CD4-positive, alpha-beta T cell treated with Interleukin-6 at 100 ng/mL for 8 hours (primary cell): ENCODE results near the gene AFDN.

Source experiments
- DNase-seq: peaks from one replicate; pipeline ENCODE4 v3.0.0-alpha.2; 2020; ENCODE audit warnings: mixed read lengths, low spot score

Gene AFDN

DNA sequence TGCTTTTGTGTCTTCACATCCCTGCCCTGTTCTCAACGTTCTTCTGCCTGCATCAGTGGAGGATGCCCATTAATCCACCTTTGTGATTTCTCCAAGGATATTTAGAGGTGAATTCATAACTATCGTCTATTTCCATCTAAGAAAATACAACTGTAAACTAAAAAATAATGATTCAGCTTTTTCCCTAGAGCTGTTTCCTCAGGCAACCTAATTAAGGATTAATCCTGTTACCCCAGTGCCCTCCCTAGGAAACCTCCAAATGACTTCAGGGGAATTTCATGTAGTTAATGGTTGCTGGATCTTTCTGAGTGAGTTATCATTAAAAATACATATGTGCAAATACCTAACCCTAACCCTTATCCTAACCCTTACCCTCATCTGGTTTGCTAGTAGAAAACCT, 14.6 kb upstream of the AFDN start:
- DNase-seq: no peak

DNA sequence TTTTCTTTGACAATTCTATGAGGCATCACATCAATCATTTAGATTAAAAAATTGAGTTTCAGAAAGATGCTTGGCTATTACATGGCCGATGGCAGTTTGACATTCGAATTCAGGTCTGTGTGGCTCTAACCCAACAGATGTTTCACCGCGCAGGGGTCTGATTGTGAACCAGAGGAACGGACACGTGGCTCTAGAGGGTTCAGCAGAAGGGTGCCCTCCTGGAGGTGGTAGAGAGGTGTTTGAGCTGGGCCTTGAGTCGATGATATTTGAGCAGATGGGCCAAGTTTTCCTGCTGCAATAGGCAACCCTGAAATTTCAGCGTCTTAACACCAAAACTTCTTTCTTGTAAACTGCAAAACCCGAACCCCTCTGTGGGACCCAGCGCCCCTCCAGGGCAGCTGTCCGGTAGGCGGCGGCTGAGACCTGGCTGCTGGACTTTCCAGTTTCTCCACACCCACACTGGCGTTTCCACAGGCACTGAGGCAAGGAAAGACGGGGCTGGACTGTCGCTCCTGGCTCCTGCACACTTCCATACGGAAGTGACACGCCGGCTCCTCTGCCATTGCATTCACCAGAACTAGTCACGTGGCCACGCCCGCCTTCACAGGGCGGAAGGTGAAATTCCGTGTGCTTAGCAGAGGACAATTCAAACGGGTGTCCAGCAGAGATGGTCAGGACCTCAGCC, 11.3 kb upstream of the AFDN start:
- DNase-seq: no peak

DNA sequence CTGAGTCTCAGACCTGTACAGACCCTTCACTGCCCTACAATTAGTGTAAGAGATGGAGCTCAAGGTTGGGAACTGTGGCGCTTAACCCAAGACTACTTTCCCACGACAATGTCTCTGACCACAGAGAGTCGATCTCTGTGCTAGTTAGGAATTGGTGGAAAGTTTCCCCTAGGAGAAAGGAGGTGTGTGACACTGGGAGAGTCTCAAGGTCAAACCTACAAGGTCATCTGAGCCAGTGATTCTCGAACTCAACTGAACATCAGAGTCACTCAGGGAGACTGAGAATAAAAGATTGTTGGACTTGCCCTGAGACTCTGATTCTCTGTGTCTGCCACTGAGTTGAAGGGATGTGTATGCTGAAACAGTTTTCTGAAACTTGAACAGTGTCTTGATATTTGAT, 9.7 kb upstream of the AFDN start:
- DNase-seq: no peak

DNA sequence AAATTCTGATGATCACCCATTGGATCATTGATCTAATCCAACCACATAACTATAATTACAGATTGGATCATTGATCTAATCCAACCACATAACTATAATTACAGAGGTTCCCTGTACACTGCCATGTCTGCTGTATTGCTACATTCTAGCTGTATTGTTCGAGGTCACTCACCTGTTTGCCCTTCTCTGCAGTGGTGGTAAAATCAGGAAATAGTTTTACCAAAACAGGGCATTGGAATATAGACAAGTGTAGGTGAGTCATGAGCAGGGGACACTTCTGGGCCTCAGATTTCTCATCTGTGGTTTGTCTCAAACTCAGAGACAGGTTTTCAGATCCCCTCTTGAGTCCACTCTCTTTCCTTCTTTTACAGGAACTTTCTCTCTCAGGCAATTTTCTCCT, 9.0 kb upstream of the AFDN start:
- no peak for DNase-seq

DNA sequence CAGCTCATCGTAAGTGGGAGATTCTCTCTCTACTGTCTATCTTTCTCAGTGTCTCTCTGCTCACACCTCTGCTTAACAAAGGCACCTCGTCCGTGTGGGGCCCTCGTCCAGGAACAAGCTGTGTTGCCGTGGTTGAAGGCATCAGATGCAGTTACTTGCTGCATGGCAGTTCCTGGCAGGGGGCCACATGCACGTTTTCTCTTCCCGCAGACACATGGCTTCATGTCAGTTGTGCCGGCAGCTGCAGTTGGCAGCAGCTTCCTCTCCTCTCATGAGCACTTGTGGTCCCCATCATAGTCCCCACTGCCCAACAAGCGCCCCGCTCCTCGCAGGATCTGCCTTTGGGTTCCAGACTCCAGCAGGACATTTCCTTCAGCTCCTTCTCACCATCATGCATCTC, 7.1 kb upstream of the AFDN start:
- no peak for DNase-seq

DNA sequence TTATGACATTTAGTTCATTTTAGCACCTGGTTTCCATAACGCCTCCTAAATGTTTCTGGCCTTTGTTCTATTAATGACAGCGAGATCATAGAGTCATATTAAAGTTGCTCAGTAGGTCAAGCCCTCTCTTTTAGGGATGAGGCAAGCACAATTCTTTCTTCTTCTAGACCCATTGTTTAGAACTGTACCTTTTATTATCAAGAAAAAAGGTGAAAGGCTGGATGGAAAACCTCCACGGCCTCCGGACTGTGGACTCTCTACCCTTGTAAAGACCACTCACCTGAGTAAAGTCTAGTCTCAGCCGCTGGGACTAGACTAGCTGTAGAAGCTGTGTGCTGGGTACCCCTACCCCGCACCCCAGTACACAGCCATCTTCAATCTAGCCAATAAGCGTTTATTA, 6.0 kb upstream of the AFDN start:
- DNase-seq: no peak

DNA sequence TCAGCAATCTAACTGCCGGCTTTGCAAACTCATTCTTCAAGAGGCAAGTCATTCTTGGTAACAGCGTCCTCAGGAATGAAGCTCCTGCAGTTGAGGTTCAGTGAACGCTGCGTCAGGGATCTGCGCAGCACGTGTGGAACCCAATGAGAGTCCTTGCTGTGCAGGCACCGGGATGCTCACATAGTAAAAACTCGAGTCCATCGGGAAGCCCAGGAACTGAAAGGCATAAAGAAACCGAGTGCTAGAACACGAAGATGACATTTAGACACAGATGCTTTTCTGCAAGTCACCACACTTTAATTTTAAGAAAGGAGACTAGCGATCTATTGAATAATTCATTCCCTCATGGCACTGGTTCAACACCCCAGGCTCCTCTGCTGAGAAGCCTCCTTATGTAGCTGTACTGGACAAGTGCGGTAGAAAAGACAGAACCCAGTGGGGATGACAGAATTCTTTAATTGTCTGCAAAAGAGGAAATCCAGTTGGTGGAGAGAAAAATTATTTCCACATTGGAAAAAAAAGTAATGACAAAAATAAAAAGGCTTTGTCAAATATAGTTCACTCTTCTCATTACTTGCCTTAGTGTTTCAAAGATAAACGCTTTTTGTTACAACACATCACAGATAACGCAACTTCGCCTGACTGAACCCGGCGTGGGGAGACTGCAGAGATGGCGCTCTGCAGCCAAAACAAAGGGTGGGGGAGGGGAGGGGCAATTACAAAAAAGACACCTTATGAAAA, 1.9 kb upstream of the AFDN start:
- DNase-seq: no peak

DNA sequence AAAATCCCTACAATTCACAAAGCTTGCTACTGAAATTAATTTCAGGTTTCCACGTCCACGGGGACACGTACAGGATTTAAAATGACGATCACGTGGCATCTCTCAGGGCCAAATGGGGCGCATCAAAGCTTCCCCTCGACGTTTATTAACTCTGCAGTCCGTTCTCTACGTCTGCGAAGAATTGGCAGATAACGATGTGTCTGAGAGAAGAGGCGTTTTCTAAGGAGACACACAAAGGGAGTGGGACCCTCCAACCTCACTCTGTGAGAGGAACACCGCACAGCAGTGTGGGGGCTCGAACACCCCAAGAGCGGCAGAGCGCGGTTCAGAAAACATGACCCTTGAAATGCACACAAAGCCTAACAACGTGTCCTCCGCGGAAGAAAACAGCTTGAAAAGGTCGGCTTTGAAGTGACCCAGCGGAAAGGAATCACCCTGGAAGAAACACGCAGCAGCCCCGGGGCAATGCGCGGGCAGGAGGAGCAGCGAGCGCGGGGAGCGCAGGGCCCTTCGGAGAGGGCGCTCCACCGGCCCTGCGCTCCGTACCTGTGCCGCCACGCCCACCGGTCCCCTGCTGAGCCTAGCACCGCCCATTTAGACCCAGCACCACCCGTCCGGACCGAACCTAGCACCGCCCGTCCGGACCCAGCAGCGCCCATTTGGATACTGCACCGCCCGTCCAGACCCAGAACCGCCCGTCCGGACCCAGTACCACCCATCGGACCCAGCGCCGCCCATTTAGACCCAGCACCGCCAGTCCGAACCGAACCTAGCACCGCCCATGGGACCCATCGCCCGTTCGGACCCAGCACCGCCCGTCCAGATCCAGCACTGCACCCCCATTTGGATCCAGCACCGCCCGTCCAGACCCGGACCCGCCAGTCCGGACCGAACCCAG, 1.1 kb upstream of the AFDN start:
- no peak for DNase-seq

DNA sequence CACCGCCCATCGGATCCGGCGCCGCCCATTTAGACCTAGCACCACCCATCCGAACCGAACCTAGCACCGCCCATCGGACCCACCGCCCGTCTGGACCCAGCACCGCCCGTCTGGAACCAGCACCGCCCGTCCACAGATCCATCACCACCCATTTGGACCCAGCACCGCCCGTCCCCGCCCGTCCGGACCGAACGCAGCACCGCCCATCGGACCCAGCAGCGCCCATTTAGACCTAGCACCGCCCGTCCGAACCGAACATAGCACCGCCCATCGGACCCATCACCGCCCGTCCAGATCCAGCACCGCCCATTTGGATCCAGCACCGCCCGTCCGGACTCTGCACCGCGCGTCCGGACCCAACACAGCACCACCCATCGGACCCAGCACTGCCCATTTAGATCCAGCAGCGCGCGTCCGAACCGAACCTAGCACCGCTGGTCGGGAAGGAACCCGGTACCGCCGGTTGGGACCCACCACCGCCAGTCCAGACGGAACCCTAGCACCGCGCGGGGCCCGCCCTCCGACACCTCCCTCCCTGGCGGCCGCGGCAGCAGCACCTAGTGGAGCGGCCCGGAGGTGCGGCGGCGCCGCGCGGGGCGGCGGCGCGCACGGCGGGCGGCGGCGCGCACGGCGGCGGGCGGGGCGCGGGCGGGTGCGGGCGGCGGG, 348 bp upstream of the AFDN start:
- peak; percentile 42 for DNase-seq

DNA sequence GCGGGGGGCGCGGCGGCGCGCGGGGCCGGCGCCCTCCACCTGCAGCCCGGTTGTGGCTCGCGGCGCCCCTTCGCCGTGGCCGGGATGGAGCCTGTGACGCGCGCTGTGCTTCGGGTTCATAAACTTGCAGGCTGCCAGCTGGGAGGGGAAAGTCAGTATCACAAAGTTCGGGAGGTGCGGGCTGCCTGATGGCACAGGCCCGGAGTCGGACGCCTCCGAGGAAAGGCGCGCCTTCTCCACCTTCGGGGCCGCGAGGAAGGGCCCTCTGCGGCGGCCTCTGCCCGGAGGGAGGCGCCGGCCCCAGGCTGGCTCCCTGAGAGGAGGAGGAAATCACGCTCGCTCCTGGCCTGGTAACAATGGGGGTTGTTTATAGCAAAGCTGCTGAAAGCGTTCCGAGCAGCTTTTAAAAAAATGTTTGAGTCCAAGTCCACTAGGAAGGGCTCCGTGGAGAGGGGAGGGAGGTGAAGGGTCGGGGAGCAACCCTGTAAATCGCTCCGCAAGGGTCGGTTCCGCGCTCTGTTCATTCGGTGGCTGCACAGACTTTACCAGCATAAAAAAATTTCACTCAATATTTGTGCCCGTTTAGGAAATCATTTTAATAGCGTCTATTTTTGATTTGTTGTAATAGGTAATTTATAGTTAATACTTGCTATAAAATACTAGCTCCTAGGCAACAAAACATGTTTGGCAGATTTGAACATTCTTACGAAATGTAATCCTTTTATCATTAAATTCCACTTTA, 1.0 kb downstream of the AFDN start:
- no peak for DNase-seq

DNA sequence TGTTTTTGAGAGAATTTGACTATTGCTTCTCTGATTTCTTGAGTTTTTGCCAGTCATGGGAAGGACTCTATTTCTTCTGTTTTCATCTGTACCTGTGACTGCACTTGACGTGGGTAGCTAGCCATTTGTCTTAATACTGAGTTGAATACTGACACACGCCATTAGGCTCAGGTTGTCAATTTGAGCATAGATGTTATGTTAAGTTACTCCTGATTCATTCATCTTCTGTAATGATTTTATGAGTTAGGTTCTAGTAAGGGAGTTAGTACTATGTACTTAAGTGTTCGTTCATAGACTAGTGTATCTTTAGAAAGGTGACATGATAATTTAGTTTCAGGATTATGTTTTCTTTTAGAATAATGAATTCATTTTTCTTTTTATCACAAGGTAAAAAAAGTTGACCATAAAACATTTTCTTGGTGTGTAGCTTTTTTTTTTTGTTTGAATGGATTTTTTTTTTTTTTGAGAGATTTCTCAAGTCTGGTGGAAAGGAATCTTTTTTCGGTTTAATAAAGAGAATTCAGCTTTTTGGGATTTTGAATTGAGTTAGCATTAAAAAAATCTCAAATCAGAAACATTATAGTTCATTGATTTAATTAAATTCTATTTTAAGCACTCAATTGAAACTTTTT, 1.7 kb downstream of the AFDN start:
- no peak for DNase-seq

DNA sequence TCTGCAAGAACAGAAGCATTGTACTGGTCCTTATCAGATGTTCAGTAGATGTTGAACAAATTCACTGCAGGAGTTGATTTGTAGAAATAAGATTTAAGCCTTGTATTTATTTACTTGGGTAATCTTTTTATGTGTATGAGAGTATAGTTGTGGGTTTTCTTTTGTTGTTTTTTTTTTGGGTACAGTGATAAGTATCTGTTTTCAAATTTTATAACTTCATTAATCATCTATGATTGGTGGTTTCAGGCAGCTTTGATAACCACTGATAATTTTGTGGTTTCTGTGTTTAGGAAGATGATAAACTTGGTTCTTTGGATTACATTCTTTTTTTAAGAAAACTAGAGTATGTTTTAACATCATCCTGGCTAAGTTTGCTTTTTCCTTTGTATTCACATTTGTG, 2.8 kb downstream of the AFDN start:
- DNase-seq: no peak

DNA sequence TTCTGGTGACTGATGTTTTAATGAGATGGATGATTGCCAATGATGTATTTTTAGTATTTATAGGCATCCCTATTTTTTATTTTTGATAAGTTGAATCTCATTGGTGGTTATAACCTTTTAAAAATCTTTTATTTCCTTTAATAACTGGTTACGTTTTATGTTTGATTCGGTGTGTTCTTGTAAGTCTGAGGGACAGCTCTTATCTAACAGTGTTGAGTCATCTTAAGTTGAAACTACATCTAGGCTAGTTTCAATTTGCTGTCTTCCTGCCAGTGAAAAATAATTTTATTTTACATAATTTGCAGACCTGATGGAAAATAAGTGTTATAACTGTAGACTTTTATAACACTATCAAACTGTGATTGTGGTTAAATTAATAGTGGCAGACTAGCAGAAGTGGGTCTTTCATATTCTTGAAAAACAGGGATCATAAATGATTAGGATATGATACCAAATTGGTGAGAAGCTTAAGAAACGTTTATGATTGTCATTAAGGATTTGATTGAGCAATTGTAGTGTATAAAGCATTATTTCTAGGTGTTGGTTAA, 4.6 kb downstream of the AFDN start:
- DNase-seq: no peak

DNA sequence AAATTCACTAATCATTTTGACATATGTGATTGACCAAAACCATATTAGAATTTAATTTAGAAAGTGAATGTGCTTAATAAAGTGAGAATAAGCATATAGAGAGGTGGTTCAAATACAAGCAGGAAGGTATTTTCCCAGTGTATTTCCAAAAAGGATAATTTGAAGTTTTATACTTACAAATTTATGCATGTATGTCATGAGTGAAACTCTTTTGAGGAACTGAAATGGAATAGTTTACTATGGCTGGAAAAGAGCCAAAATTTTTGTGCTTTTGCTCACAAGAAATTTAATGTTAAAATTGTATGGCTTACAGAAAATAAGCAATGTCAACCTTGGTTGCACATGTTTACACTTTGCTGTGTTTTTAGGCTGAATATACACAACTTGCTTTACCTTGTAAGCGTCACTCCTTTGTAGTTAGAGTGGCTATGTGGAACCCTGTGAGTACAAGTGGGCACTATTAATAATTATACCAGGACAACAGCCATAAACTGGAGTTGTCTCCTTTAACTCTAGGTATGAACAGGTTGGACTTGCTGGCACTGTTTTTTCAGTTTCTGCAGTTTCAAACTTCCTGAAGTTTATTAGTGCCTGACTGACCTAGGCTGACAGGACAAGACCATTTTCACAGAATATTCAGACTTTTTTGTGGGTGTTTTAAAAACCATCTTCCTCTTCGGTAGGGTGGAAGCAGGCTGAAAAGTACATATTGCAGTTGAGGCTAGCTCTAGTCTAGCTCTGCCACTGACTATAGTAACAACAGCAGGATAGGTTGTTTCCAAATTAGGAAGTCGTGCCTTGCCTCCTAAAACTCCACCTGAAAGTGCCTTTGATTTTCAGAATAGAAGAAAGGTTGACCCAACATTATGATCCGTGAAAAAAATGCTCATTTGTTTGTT, 6.0 kb downstream of the AFDN start:
- no peak for DNase-seq

DNA sequence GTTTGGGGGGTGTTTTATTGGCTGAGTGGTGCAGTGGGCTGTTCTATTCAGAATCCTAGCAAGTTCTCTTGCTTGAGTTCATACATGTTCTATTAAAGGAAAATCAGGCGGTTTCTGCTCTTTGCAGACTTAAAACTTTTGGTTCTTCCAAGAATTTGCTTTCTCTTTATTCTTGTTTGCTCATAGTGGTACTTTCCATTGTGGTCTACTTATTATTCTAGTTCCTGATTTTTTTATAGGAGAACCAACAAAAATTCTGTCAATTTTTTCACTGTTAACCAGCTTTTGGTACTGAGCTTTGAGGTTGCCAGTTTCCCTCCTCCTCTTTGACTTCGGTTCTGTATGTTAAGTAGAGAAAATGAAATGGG, 6.7 kb downstream of the AFDN start:
- no peak for DNase-seq

DNA sequence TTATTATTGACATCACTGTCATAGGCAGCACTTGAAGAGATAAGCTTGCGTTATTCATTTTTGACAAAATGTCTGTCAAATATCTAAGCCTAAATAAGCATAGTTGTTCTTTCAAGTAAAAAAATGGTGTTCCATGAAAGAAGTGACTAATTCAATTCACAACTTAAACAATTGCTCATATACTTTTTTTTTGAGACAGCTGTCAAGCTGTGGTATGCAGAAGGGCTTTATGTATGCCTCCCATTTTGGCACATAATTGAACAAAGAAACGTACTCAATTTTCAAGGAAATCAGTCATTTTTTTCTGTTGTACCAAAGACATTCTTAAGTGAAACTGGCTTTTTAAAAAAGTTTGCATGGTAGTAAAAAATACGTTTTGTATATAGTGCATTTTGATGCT, 8.5 kb downstream of the AFDN start:
- DNase-seq: no peak

DNA sequence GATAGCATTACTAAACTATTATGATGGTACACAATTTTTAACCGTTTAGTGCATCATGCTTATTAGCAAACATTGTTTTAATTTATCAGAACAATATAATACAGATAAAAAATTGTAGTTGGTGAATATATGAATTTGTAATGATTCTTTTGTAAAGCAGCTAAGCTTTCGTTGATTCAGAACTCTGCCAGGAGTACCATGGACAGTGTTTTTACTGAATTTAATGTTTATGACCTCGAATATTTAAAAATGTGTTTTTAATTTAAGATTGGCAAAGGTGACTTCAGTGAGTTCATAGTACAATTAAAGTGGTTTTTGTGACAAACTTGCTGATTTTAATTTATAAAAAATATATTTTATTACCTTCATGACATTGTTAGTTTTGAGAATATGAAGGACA, 10.0 kb downstream of the AFDN start:
- no peak for DNase-seq

DNA sequence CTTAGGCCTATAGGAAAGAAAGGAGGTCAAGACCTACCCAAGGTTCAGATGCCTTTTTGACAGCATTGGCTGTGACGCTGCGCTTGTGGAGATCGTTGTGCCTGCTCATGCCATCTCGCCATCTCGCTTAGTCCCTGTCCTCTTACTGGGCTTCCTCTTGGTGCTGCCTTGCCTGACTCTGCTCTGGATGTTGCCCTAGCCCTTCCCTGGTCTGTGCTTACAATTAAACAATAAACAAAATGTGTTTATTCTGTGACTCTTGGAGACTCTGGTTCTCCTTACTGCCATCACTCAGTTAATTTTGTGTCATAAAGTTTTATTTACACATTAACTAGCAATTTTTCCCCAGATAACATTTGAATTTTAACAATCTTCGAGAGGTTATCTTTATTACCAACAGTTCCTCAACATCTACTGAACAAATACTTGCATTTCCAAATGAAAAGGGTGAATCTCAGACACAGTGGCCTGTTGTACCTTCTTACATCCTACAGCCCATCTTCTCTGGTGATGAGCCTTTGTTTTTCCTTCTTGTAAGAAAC, 11.6 kb downstream of the AFDN start:
- no peak for DNase-seq

DNA sequence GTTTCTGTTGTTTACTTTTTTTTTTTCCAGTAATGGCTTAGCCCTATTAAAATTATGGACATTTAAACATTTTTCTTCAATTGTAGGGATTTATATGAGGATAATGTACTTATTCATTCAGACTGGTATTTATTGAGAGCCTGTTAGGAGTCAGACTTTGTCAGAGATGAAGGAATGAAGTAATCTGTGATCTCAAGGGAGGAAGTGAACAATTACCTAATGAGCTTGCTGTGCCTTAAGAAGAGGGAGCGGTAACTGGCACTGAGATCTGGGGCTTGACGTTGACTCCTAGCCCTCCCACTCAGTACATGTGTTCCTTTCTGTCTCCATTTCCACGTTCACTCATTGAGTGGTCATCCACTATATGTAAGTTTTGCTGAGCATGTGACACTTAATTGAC, 12.6 kb downstream of the AFDN start:
- DNase-seq: no peak

DNA sequence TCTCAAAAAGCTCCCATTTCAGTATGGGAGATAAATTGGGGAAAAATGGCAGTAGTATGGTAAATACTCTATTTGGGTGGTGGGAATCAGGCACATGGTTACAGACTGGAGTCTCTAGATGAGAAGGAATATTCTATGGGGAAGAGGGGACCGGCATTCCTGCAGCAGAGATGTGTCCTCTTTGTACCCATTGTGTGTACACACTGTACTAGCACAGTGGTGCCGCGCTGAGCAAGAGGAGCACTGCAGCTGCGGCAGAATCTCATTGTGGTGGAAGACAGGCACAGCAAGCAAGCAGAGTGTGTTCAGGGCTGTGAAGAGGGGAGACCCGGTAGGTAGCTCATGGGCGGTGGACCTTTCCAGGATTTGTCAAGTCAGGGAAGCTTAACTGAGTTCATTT, 13.0 kb downstream of the AFDN start:
- no peak for DNase-seq
